ENCODE data around the gene TEDDM1. TPM values are rescaled to one million over a fixed set of nuclear protein-coding genes. Genes with fewer than 3 reads are reported as not detected.

TEDDM1 gene
- total and polyA plus RNA-seq, 8 donors, result not detected

DNA sequence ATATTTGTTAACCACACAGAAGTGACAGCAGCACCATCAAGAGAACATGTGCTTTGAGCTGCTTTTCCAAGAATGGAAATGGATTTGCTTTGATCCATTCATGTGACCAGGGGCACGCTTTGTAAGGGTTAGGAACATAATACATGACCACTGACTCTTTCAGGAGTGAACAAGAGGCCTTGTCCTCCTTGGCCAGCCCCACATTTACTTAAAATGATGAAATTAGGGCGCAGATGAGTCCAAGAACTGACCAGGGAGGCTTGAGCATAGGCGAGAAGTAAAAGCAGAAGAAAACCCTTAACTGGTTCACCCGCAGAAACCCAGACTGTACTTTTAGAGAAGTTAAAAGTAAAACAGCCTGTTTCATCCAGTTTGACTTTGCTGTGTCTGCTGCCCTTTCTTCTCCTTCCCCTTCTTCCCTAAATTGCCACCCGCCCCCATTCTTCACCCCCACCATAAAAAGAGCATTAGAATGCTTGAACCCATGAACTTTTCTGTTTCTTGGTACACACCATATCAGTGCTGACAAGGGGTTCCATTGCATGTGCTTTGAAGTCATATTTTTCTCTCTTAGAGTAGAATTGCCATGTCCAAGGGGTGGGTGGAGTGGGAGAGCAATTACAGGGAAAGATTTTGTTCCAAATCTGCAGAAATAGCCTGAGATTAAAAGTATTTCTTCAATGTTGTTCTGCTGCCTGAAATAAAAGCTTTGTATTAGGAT is 6.3 kb downstream of the TEDDM1 start:
- Histone ChIP-seq H3K4me3 (no peak overlapping the region), H3K27ac (peak overlapping the region; percentile 51 to 99 (median 98)), H3K27me3 (no peaks in the 10 kb centered on the region), H3K4me1 (peaks cover 26 to 61% (median 46%) of the 10 kb centered on the region in 4 donors), H3K36me3 (peaks cover 4 to 22% (median 15%) of the 10 kb centered on the region in 4 donors), H3K9me3 (no peaks in the 10 kb centered on the region)
- no peak for DNase-seq
- WGBS, 5 donors, result 38 to 64% (median 39%) methylated on average over 5 of the region's 5 CpGs
- TF ChIP-seq POLR2A (IDR thresholded peaks at IDR 0.05) (no peak), EP300 (IDR thresholded peaks at IDR 0.05) (no peak), POLR2AphosphoS5 (IDR thresholded peaks at IDR 0.05) (no peak)
- TF ChIP-seq, protein P1, sequence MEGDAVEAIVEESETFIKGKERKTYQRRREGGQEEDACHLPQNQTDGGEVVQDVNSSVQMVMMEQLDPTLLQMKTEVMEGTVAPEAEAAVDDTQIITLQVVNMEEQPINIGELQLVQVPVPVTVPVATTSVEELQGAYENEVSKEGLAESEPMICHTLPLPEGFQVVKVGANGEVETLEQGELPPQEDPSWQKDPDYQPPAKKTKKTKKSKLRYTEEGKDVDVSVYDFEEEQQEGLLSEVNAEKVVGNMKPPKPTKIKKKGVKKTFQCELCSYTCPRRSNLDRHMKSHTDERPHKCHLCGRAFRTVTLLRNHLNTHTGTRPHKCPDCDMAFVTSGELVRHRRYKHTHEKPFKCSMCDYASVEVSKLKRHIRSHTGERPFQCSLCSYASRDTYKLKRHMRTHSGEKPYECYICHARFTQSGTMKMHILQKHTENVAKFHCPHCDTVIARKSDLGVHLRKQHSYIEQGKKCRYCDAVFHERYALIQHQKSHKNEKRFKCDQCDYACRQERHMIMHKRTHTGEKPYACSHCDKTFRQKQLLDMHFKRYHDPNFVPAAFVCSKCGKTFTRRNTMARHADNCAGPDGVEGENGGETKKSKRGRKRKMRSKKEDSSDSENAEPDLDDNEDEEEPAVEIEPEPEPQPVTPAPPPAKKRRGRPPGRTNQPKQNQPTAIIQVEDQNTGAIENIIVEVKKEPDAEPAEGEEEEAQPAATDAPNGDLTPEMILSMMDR (IDR thresholded peaks at IDR 0.05), result no peak
- intact Hi-C loops (cut with DNase I; ENCODE audit: low total_unique reads), result loop anchor here (10.0 kb wide), 1 partner anchor 89 kb away; no protein-coding TSS in a partner anchor

GRCh38 chr1:182392050-182393028 is 8.1 kb downstream of the TEDDM1 start:
- Histone ChIP-seq H3K4me1 (peaks cover 37 to 67% (median 55%) of the 10 kb centered on the region in 4 donors), H3K9me3 (no peaks in the 10 kb centered on the region), H3K4me3 (peak overlapping the region; percentile 70 to 94 (median 78)), H3K36me3 (peaks cover 22 to 41% (median 33%) of the 10 kb centered on the region in 4 donors), H3K27me3 (no peaks in the 10 kb centered on the region), H3K27ac (peak overlapping the region; percentile 97 to 99 (median 99))
- 9 to 14% (median 11%) methylated on average over 41 to 47 of the region's 47 CpGs for WGBS, 5 donors
- TF ChIP-seq, protein P1 (IDR thresholded peaks at IDR 0.05), result no peak
- TF ChIP-seq EP300 (IDR thresholded peaks at IDR 0.05) (no peak), POLR2A (IDR thresholded peaks at IDR 0.05) (no peak), POLR2AphosphoS5 (IDR thresholded peaks at IDR 0.05) (no peak)
- peak in 1 of 2 donors; percentile 56 for DNase-seq
- intact Hi-C loops (cut with DNase I; ENCODE audit: low total_unique reads), result loop anchor here (10.0 kb wide), 1 partner anchor 88 kb away; no protein-coding TSS in a partner anchor

- peak in 2 of 4 donors; percentile 97 to 98 for TF ChIP-seq POLR2A (IDR thresholded peaks at IDR 0.05)
- TF ChIP-seq POLR2AphosphoS5 (IDR thresholded peaks at IDR 0.05), result peak; percentile 95 to 100 (median 99)
- TF ChIP-seq, protein P1 (IDR thresholded peaks at IDR 0.05), result peak in 2 of 7 experiments; percentile 5 to 13
- no peak for TF ChIP-seq EP300 (IDR thresholded peaks at IDR 0.05)
- Histone ChIP-seq H3K9me3 (no peaks in the 10 kb centered on the region), H3K4me3 (peak within 1 kb of the TSS; percentile 70 to 94 (median 78)), H3K4me1 (peaks cover 40 to 67% (median 55%) of the 10 kb centered on the region in 4 donors), H3K36me3 (peaks cover 30 to 50% (median 41%) of the 10 kb centered on the region in 4 donors), H3K27me3 (no peaks in the 10 kb centered on the region), H3K27ac (peak within 1 kb of the TSS; percentile 97 to 99 (median 99))
- WGBS, 5 donors, result 0 to 1% (median 0%) methylated on average over 30 to 70 of the region's 70 CpGs
- peak; percentile 98 for DNase-seq
- intact Hi-C loops (cut with DNase I; ENCODE audit: low total_unique reads), result loop anchor here (10.0 kb wide), 1 partner anchor 87 kb away; no protein-coding TSS in a partner anchor
These were observed 9.0 kb downstream of the TEDDM1 start, which contains the start of gene GLUL for GRCh38 chr1:182391362-182392049. Gene GLUL, minus strand, starts transcription at chr1:182391790. Its CDS starts 3,053 bp downstream, at chr1:182388737.

Data from stomach (tissue), 9 donors.